Stimulated activated CD4-positive, alpha-beta T cell treated with anti-CD3 and anti-CD28 coated beads, Interleukin-1b, Interleukin-23, amount 100 ng/mL, for 48 hours (primary cell): ENCODE measurements around the gene PLEKHA5.
"Not testable (repeated sequence)": the region's sequence is repeated elsewhere in the genome, so short reads cannot be mapped to it uniquely, and the experiment has no call there.

Source experiments
- DNase-seq: peaks from one replicate; pipeline ENCODE4 v3.0.0-alpha.2; 2020

PLEKHA5 gene

DNA sequence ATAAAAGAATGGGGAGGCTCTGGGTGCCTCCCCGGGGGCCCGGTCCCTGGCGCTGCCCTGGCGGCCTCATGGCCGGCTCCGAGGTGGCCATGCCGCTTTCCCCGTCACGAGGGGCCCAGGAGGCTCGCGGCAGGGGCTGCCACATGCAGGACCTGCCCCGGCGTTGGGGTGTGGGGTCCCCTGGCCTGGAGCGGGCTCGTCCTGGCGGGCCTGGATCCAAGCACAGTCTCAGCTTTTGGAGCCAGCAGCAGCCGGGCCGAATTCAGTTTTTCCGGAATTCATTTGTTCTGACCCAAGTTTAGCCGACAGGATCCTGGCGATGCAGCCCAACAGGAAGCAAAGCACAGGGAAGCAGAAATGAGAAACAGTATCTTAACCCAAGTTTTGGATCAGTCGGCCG, 283.3 kb downstream of the PLEKHA5 start:
- DNase-seq = no peak

DNA sequence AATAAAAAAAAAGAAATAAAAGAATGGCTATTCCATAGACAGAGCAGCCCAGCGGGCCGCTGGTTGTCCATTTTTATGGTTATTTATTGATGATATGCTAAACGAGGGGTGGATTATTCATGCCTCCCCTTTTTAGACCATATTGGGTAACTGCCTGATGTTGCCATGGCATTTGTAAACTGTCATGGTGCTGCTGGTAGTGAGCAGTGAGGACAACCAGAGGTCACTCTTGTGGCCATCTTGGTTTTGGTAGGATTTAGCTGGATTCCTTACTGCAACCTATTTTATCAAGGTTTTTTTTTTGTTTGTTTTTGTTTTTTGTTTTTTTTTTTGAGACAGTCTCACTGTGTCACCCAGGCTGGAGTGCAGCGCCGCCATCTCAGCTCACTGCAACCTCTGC, 284.0 kb downstream of the PLEKHA5 start:
- DNase-seq = not testable (repeated sequence)

- DNase-seq = no peak
Measured at GRCh38 chr12:19415563-19415962, 286.0 kb downstream of the PLEKHA5 start.

DNA sequence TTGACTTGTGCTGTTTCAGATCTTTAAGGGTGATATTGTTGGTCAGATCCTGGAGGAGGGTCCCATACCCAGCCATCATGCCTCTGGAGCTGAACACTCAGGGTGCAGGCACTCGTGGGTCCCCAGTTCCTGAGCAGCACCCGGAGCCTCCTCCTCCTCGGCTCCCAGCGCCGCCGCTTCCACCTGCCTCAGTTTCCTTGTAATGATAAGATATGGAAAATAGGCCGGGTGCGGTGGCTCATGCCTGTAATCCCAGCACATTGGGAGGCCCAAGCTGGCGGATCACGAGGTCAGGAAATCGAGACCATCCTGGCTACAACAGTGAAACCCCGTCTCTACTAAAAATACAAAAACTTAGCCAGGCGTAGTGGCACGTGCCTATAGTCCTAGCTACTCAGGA, 289.6 kb downstream of the PLEKHA5 start:
- DNase-seq = no peak

DNA sequence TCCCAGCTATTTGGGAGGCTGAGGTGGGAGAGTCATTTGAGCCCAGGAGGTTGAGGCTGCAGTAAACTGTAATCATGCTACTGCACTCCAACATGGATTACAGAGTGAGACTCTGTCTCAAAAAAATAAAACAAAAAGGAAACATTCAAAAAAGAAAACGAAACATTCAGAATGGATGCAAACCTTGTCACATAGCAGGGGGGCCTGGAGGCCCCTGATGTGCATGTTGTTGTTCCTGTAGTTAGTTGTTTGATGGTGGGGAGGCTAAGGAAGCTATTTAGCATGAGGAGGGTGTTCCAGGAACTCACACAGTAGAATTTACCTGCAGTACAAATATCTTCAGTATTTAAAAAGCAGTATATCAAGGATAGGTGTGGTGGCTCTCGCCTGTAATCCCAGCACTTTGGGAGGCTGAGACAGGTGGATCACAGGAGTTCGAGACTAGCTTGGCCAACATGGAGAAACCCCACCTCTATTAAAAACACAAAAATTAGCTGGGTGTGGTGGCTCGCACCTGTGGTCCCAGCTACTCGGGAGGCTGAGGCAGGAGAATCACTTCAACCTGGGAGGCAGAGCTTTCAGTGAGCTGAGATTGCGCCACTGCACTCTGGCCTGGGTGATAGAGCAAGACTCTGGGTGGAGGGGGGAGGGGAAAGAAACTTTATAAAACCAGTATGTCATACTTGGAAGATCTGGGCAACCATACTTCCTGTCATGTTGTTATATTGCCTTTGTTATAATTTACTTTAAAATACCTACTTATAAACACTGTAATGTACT, 292.2 kb downstream of the PLEKHA5 start:
- no peak for DNase-seq

GRCh38 chr12:19423166-19423930, 293.8 kb downstream of the PLEKHA5 start:
- DNase-seq = no peak
